HepG2 (cell line): ENCODE measurements around the gene GFPT1.

Source experiments
- ZFP91 ChIP-seq: sonication (generic); formaldehyde crosslinking; IDR thresholded peaks from 2 replicates; pipeline ENCODE4 v1.9.0; 2022; ENCODE audit warnings: missing genetic modification reagents, mild to moderate bottlenecking, borderline replicate concordance
- ZNF644 ChIP-seq: IDR thresholded peaks from 2 replicates; pipeline ENCODE4 v1.6.1; 2016; ENCODE audit warnings: low read depth
- TF ChIP-seq, protein P1 (sequence below): sonication (generic); formaldehyde crosslinking; conservative IDR thresholded peaks from 2 replicates; pipeline ENCODE4 v1.8.0; 2022; ENCODE audit warnings: mild to moderate bottlenecking, moderate library complexity, missing genetic modification reagents

- TF ChIP-seq ZFP91 (CRISPR knock-in tag) (no peak), ZNF644 (no peak)
- TF ChIP-seq, protein P1, sequence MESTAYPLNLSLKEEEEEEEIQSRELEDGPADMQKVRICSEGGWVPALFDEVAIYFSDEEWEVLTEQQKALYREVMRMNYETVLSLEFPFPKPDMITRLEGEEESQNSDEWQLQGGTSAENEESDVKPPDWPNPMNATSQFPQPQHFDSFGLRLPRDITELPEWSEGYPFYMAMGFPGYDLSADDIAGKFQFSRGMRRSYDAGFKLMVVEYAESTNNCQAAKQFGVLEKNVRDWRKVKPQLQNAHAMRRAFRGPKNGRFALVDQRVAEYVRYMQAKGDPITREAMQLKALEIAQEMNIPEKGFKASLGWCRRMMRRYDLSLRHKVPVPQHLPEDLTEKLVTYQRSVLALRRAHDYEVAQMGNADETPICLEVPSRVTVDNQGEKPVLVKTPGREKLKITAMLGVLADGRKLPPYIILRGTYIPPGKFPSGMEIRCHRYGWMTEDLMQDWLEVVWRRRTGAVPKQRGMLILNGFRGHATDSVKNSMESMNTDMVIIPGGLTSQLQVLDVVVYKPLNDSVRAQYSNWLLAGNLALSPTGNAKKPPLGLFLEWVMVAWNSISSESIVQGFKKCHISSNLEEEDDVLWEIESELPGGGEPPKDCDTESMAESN (CRISPR knock-in tag) = no peak
Observed at GRCh38 chr2:69275490-69275889, 111.5 kb downstream of the GFPT1 start.
